Panc1 (cell line): ENCODE measurements around the gene CCDC171. TPM values are rescaled to one million over a fixed set of nuclear protein-coding genes. Genes with fewer than 3 reads are reported as not detected.

ENCODE experiments used
- ATAC-seq: fragments of 200-7000 bp; cut with Tn5 transposase; 2 replicates; pipeline ENCODE4 v1.9.1; 2020; ENCODE audit warnings: mild to moderate bottlenecking, moderate library complexity
- BruUV-seq: library from RNA; stranded (reverse); fragments of 400-500 nt; replicated peaks from 2 replicates; lab custom pipeline; 2021; lab: Mats Ljungman, UMichigan
- CTCF ChIA-PET: fragments of 300-600 bp; sonication (Branson Sonifier 250); formaldehyde crosslinking; loops from one replicate; lab custom pipeline; 2022; ENCODE audit warnings: antibody characterized with exemption; lab: Charles Lee
- POLR2A ChIA-PET: fragments of 300-600 bp; sonication (Branson Sonifier 250); formaldehyde crosslinking; loops from one replicate; lab custom pipeline; 2022; ENCODE audit warnings: antibody characterized with exemption; lab: Charles Lee
- DNase-seq: peaks from one replicate; pipeline ENCODE4 v3.0.0-alpha.2; 2010; ENCODE audit warnings: low read depth, low spot score
- H3K27ac ChIP-seq: 2 replicates; pipeline ENCODE4 v1.5.1; 2011; ENCODE audit warnings: mild to moderate bottlenecking, low read length, inconsistent platforms
- H3K27me3 ChIP-seq: fragments of 200-500 bp; sonication (Bioruptor generic); 2 replicates; pipeline ENCODE4 v1.6.0; 2014; ENCODE audit warnings: low read length, inconsistent platforms; ENCODE audit not compliant: control insufficient read depth, insufficient read depth
- H3K36me3 ChIP-seq: fragments of 200-500 bp; sonication (Bioruptor generic); 2 replicates; pipeline ENCODE4 v1.5.1; 2014; ENCODE audit warnings: inconsistent platforms, mild to moderate bottlenecking, low read length, moderate library complexity; ENCODE audit not compliant: control insufficient read depth, insufficient read depth
- H3K4me1 ChIP-seq: 2 replicates; pipeline ENCODE4 v1.5.1; 2011; ENCODE audit warnings: inconsistent platforms, mild to moderate bottlenecking, low read length, moderate library complexity; ENCODE audit not compliant: control insufficient read depth, insufficient read depth
- H3K4me3 ChIP-seq, 2 experiments: 2 replicates each; pipeline ENCODE4 v1.5.1; 2011 to 2012; ENCODE audit warnings: low read depth in 2 of 2, low read length in 2 of 2, mild to moderate bottlenecking in 2 of 2, inconsistent platforms in 1 of 2, moderate library complexity in 1 of 2
- H3K9me3 ChIP-seq: fragments of 200-500 bp; sonication (Bioruptor generic); 2 replicates; pipeline ENCODE4 v1.5.1; 2014; ENCODE audit warnings: low read depth, mild to moderate bottlenecking, inconsistent platforms, low read length, moderate library complexity; ENCODE audit not compliant: control insufficient read depth, insufficient read depth
- CTCF ChIP-seq: fragments of 450-650 bp; IDR thresholded peaks from 2 replicates; pipeline ENCODE4 v1.5.1; 2017; ENCODE audit warnings: mild to moderate bottlenecking
- POLR2AphosphoS5 ChIP-seq: IDR thresholded peaks from 2 replicates; pipeline ENCODE4 v1.6.1; 2012; ENCODE audit warnings: mild to moderate bottlenecking, low read depth, low read length, moderate library complexity
- REST ChIP-seq, 2 experiments: IDR thresholded peaks; 2 replicates each; pipeline ENCODE4 v1.6.1; 2011 to 2012; ENCODE audit warnings: low read depth in 2 of 2, control low read depth in 1 of 2, low read length in 1 of 2, mild to moderate bottlenecking in 1 of 2, moderate library complexity in 1 of 2; ENCODE audit not compliant: insufficient read depth in 1 of 2
- SIN3A ChIP-seq: IDR thresholded peaks from 2 replicates; pipeline ENCODE4 v1.6.1; 2012; ENCODE audit warnings: low read depth, mild to moderate bottlenecking, low read length, moderate library complexity, borderline replicate concordance; ENCODE audit not compliant: insufficient read depth
- TCF7L2 ChIP-seq: IDR thresholded peaks from 2 replicates; pipeline ENCODE4 v1.6.1; 2011; ENCODE audit warnings: mild to moderate bottlenecking, low read depth, low read length, inconsistent platforms
- in situ Hi-C: cut with HindIII; loops from 2 replicates; pipeline ENCODE4 v1.10.0; 2016; ENCODE audit warnings: low sequenced_read_pairs, low pct_unique_long_range_greater_than_20kb
- intact Hi-C: fragments of 100-400 bp; cut with micrococcal nuclease; formaldehyde crosslinking; loops from one replicate; pipeline ENCODE4 v1.10.0; 2022; ENCODE audit not compliant: unreplicated experiment
- total RNA-seq: library from RNA; stranded (reverse); gene quantifications from one replicate; pipeline ENCODE4 v1.2.1, GENCODE V29; 2021; ENCODE audit not compliant: unreplicated experiment

Gene CCDC171
- total RNA-seq, 1 experiment from 2014 or later = 1.5 TPM

GRCh38 chr9:15617782-15618181 lies 64.9 kb downstream of the CCDC171 start:
- Histone ChIP-seq H3K9me3 (no peaks in the 10 kb centered on the region), H3K4me1 (no peaks in the 10 kb centered on the region), H3K4me3 (no peak overlapping the region), H3K27ac (no peak overlapping the region), H3K27me3 (no peaks in the 10 kb centered on the region), H3K36me3 (no peaks in the 10 kb centered on the region)
- CTCF ChIA-PET = no interaction called here
- no peak for TF ChIP-seq POLR2AphosphoS5
- TF ChIP-seq TCF7L2 = no peak
- TF ChIP-seq CTCF = no peak
- TF ChIP-seq REST (IDR thresholded peaks at IDR 0.05; ENCODE audit: insufficient read depth in 1 of 2, low read depth in 2 of 2, low read length in 1 of 2) = no peak
- POLR2A ChIA-PET = no interaction called here
- BruUV-seq = no TSS peak
- in situ Hi-C loops (no loop called here), intact Hi-C loops (no loop called here)
- DNase-seq (no peak), ATAC-seq (no peak)

GRCh38 chr9:15618540-15619331 lies 65.9 kb downstream of the CCDC171 start:
- H3K27me3 ChIP-seq = no peaks in the 10 kb centered on the region
- TF ChIP-seq SIN3A (no peak), TCF7L2 (no peak), REST (IDR thresholded peaks at IDR 0.05; ENCODE audit: insufficient read depth in 1 of 2, low read depth in 2 of 2, low read length in 1 of 2) (no peak), POLR2AphosphoS5 (no peak)
- ChIA-PET POLR2A (no interaction called here), CTCF (no interaction called here)
- no peaks in the 10 kb centered on the region for H3K36me3 ChIP-seq
- H3K4me3 ChIP-seq = no peak overlapping the region
- DNase-seq (no peak), ATAC-seq (no peak)
- intact Hi-C loops (no loop called here), in situ Hi-C loops (no loop called here)
- H3K4me1 ChIP-seq = no peaks in the 10 kb centered on the region
- no TSS peak for BruUV-seq
- H3K27ac ChIP-seq = no peak overlapping the region
- H3K9me3 ChIP-seq = no peaks in the 10 kb centered on the region
